ENCODE measurements around the gene FGB. TPM values are rescaled to one million over a fixed set of nuclear protein-coding genes. Genes with fewer than 3 reads are reported as not detected.

Gene FGB
- total and polyA plus RNA-seq, 2 of the 13 experiments (the other 11 are each of a cell fraction or from before 2014, with no cell fraction given) = 226 to 784 TPM

DNA sequence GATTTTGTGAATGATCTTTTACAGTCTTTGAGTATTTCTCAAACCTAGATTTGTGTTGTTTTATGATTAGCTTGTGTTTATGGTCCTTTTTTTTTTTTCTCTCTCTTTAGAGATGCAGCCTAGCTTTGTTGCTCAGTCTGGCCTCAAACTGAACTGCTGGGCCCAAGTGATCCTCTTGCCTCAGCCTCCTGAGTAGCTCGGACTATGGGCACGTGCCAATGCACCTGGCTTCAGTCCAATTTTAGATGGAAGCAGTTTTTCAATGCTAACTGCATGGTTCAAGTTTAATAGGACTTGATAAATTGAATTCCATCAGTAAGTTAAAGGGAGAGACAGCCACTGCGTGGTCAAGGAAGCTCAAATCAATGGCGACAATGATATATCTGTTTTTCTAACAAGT lies 53.5 kb downstream of the FGB start:
- in situ Hi-C loops (cut with HindIII; ENCODE audit: extremely low pct_ligation_motif_present, low pct_unique_long_range_greater_than_20kb) (loop anchor here (5.0 kb wide), 1 partner anchor 59 kb away; no protein-coding TSS in a partner anchor), intact Hi-C loops (cut with micrococcal nuclease; ENCODE audit: unreplicated experiment) (no loop called here)
- no peak for FAIRE-seq
- POLR2A ChIA-PET = interaction anchor here (0.7 to 3.5 kb wide), 5 partner anchors 13 to 57 kb away, joined by 3 to 34 read pairs (median 18); partner anchors contain the start of genes FGA and FGB
- Histone ChIP-seq H2AFZ (ENCODE audit: low read length) (no peak overlapping the region), H3K36me3 (replicated peaks in 1 of 2; ENCODE audit: control insufficient read depth in 1 of 2, insufficient read depth in 2 of 2, low read length in 2 of 2) (no peaks in the 10 kb centered on the region), H3K4me1 (ENCODE audit: insufficient read depth, low read length) (peaks cover 68% of the 10 kb centered on the region), H3K4me3 (replicated peaks in 1 of 3; ENCODE audit: insufficient read depth in 1 of 3, low read depth in 2 of 3, low read length in 3 of 3) (no peak overlapping the region; a peak in 1 of 6 replicates), H4K20me1 (ENCODE audit: insufficient read depth, low read length) (no peaks in the 10 kb centered on the region), H3K27me3 (ENCODE audit: control insufficient read depth in 1 of 2, insufficient read depth in 2 of 2, low read length in 2 of 2) (no peaks in the 10 kb centered on the region), H3K27ac (ENCODE audit: extremely low read length, insufficient read depth, low read length) (no peak overlapping the region), H3K9ac (ENCODE audit: insufficient read depth, low read depth, low read length) (no peak overlapping the region), H3K4me2 (ENCODE audit: low read depth, low read length) (no peak overlapping the region; the same call in 1 of the 2 replicates), H3K9me3 (ENCODE audit: low read length) (no peaks in the 10 kb centered on the region), H3K79me2 (ENCODE audit: insufficient read depth, low read length) (peaks cover 11% of the 10 kb centered on the region)
- ATAC-seq = no peak
- no peak for DNase-seq (ENCODE audit: low spot score)
- CTCF ChIA-PET (ENCODE audit: low intra/inter-chr PET ratio, low total read pairs) = no interaction called here
- WGBS (ENCODE audit: low lambda C conversion rate) = 94% methylated on average over 4 of the region's 4 CpGs
- TF ChIP-seq HMGA1 (CRISPR knock-in tag; conservative IDR thresholded peaks at IDR 0.05) (no peak), ZBTB7B (CRISPR knock-in tag; IDR thresholded peaks at IDR 0.05) (no peak), ADNP (CRISPR knock-in tag; IDR thresholded peaks at IDR 0.05) (no peak)
- TF ChIP-seq, protein P1, sequence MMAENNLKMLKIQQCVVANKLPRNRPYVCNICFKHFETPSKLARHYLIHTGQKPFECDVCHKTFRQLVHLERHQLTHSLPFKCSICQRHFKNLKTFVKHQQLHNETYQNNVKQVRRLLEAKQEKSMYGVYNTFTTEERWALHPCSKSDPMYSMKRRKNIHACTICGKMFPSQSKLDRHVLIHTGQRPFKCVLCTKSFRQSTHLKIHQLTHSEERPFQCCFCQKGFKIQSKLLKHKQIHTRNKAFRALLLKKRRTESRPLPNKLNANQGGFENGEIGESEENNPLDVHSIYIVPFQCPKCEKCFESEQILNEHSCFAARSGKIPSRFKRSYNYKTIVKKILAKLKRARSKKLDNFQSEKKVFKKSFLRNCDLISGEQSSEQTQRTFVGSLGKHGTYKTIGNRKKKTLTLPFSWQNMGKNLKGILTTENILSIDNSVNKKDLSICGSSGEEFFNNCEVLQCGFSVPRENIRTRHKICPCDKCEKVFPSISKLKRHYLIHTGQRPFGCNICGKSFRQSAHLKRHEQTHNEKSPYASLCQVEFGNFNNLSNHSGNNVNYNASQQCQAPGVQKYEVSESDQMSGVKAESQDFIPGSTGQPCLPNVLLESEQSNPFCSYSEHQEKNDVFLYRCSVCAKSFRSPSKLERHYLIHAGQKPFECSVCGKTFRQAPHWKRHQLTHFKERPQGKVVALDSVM (CRISPR knock-in tag; IDR thresholded peaks at IDR 0.05) = peak; percentile 52; the same call in 1 of the 2 replicates
- no TSS peak for BruUV-seq (replicated peaks)

DNA sequence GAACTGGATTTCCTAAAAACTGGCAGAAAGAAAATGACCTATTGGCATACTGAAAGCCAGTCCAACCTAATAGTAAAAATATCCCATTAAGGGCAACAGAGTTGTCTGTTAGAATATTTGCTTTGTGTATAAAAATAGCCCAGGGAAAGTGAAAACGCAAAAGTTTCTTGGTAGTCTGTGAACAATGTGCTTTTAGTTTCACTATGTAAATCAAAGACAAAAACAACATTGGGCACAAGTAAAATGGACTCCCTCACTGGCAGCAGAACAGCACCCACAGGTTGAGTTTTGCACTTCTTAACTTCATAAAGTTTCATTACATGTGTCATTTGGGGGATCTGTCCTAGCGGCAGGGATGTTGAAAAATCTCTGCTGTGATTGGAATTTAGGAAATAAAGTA lies 53.9 kb downstream of the FGB start:
- ChIA-PET POLR2A (interaction anchor here (0.7 to 3.5 kb wide), 5 partner anchors 13 to 57 kb away, joined by 3 to 34 read pairs (median 18); partner anchors contain the start of genes FGA and FGB), CTCF (ENCODE audit: low intra/inter-chr PET ratio, low total read pairs) (interaction anchor here (0.9 to 6.4 kb wide), 2 partner anchors 19 to 57 kb away, joined by 4 to 233 read pairs; no protein-coding TSS in a partner anchor)
- DNase-seq (ENCODE audit: low spot score) (no peak), ATAC-seq (no peak), FAIRE-seq (no peak)
- Histone ChIP-seq H3K36me3 (replicated peaks in 1 of 2; ENCODE audit: control insufficient read depth in 1 of 2, insufficient read depth in 2 of 2, low read length in 2 of 2) (no peaks in the 10 kb centered on the region), H4K20me1 (ENCODE audit: insufficient read depth, low read length) (no peaks in the 10 kb centered on the region), H3K27ac (ENCODE audit: extremely low read length, insufficient read depth, low read length) (peak overlapping the region; percentile 64), H3K79me2 (ENCODE audit: insufficient read depth, low read length) (peaks cover 7% of the 10 kb centered on the region), H3K4me3 (replicated peaks in 1 of 3; ENCODE audit: insufficient read depth in 1 of 3, low read depth in 2 of 3, low read length in 3 of 3) (no peak overlapping the region; a peak in 1 of 6 replicates), H2AFZ (ENCODE audit: low read length) (no peak overlapping the region), H3K9ac (ENCODE audit: insufficient read depth, low read depth, low read length) (0 out of 2 replicates have a peak overlapping the region, but pooled peaks have one; percentile 28), H3K9me3 (ENCODE audit: low read length) (no peaks in the 10 kb centered on the region), H3K27me3 (ENCODE audit: control insufficient read depth in 1 of 2, insufficient read depth in 2 of 2, low read length in 2 of 2) (no peaks in the 10 kb centered on the region), H3K4me1 (ENCODE audit: insufficient read depth, low read length) (peaks cover 68% of the 10 kb centered on the region), H3K4me2 (ENCODE audit: low read depth, low read length) (peak overlapping the region; percentile 57)
- in situ Hi-C loops (cut with HindIII; ENCODE audit: extremely low pct_ligation_motif_present, low pct_unique_long_range_greater_than_20kb) (loop anchor here (5.0 kb wide), 1 partner anchor 59 kb away; no protein-coding TSS in a partner anchor), intact Hi-C loops (cut with micrococcal nuclease; ENCODE audit: unreplicated experiment) (loop anchor here (1.0 kb wide), 1 partner anchor 39 kb away; no protein-coding TSS in a partner anchor)
- 69% methylated on average over 2 of the region's 2 CpGs for WGBS (ENCODE audit: low lambda C conversion rate)
- no TSS peak for BruUV-seq (replicated peaks)
- TF ChIP-seq TARDBP (CRISPR knock-in tag; IDR thresholded peaks at IDR 0.05) (no peak), NFKB2 (CRISPR knock-in tag; IDR thresholded peaks at IDR 0.05; ENCODE audit: borderline replicate concordance) (no peak), MATR3 (CRISPR knock-in tag; IDR thresholded peaks at IDR 0.05) (no peak), ZNF33A (CRISPR knock-in tag; IDR thresholded peaks at IDR 0.05; ENCODE audit: borderline replicate concordance) (no peak), KMT2A (CRISPR knock-in tag; IDR thresholded peaks at IDR 0.05) (no peak)
- TF ChIP-seq, protein P2, sequence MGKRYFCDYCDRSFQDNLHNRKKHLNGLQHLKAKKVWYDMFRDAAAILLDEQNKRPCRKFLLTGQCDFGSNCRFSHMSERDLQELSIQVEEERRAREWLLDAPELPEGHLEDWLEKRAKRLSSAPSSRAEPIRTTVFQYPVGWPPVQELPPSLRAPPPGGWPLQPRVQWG (CRISPR knock-in tag; IDR thresholded peaks at IDR 0.05; ENCODE audit: borderline replicate concordance, low read depth) = no peak
- TF ChIP-seq, protein P3, sequence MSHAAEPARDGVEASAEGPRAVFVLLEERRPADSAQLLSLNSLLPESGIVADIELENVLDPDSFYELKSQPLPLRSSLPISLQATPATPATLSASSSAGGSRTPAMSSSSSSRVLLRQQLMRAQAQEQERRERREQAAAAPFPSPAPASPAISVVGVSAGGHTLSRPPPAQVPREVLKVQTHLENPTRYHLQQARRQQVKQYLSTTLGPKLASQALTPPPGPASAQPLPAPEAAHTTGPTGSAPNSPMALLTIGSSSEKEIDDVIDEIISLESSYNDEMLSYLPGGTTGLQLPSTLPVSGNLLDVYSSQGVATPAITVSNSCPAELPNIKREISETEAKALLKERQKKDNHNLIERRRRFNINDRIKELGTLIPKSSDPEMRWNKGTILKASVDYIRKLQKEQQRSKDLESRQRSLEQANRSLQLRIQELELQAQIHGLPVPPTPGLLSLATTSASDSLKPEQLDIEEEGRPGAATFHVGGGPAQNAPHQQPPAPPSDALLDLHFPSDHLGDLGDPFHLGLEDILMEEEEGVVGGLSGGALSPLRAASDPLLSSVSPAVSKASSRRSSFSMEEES (CRISPR knock-in tag; IDR thresholded peaks at IDR 0.05) = no peak
